GM04503 (cell line): Measurements from ENCODE around the gene EPG5.

ENCODE experiments used
- DNase-seq: peaks from one replicate; pipeline ENCODE4 v3.0.0-alpha.2; 2012; ENCODE audit warnings: low read depth

Gene EPG5

GRCh38 chr18:45913276-45913675 is 53.9 kb downstream of the EPG5 start:
- no peak for DNase-seq

GRCh38 chr18:45910405-45911023 is 56.6 kb downstream of the EPG5 start:
- peak; percentile 3 for DNase-seq

GRCh38 chr18:45901654-45902210 is 65.4 kb downstream of the EPG5 start:
- no peak for DNase-seq

- no peak for DNase-seq
Observed at GRCh38 chr18:45900623-45901022, 66.5 kb downstream of the EPG5 start.

GRCh38 chr18:45896991-45897390 is 70.1 kb downstream of the EPG5 start:
- no peak for DNase-seq

- no peak for DNase-seq
Observed at GRCh38 chr18:45896452-45896851, 70.7 kb downstream of the EPG5 start.

- DNase-seq: no peak
Observed at GRCh38 chr18:45895339-45895738, 71.8 kb downstream of the EPG5 start.

- DNase-seq: no peak
Observed at GRCh38 chr18:45894818-45895217, 72.3 kb downstream of the EPG5 start.

- DNase-seq: no peak
Observed at GRCh38 chr18:45891806-45892205, 75.3 kb downstream of the EPG5 start.

GRCh38 chr18:45890606-45891005 is 76.5 kb downstream of the EPG5 start:
- DNase-seq: no peak

- no peak for DNase-seq
Observed at GRCh38 chr18:45889419-45890064, 77.6 kb downstream of the EPG5 start.

- DNase-seq: no peak
Observed at GRCh38 chr18:45887585-45887984, 79.5 kb downstream of the EPG5 start.

GRCh38 chr18:45880876-45881558 is 86.1 kb downstream of the EPG5 start:
- no peak for DNase-seq

GRCh38 chr18:45879681-45880655 is 87.2 kb downstream of the EPG5 start:
- DNase-seq: no peak

- no peak for DNase-seq
Observed at GRCh38 chr18:45877403-45877802, 89.7 kb downstream of the EPG5 start.

GRCh38 chr18:45876161-45876560 is 91.0 kb downstream of the EPG5 start:
- no peak for DNase-seq

GRCh38 chr18:45874491-45875184 is 92.5 kb downstream of the EPG5 start:
- no peak for DNase-seq

- no peak for DNase-seq
Observed at GRCh38 chr18:45871431-45872084, 95.6 kb downstream of the EPG5 start.

- no peak for DNase-seq
Observed at GRCh38 chr18:45870419-45870818, 96.7 kb downstream of the EPG5 start.

GRCh38 chr18:45865466-45865865 is 101.7 kb downstream of the EPG5 start:
- DNase-seq: no peak

GRCh38 chr18:45864081-45864480 is 103.0 kb downstream of the EPG5 start:
- DNase-seq: no peak
